ENCODE data around the gene CNTRL.

DNA sequence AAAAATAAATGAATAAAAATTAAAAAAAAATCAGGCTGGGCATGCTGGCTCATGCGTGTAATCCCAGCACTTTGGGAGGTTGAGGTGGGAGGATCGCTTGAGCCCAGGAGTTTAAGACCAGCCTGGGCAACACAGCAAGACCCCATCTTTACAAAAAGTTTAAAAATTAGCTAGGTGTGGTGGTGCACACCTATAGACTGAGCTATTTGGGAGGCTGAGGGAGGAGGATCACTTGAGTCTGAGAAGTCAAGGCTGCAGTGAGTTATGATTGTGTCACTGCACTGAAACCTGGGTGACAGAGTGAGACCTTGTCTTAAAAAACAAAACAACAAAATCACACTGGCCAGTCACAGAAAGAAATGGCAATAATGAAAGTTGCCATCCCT, 3.4 kb upstream of the CNTRL start:
- TF ChIP-seq, protein P1, sequence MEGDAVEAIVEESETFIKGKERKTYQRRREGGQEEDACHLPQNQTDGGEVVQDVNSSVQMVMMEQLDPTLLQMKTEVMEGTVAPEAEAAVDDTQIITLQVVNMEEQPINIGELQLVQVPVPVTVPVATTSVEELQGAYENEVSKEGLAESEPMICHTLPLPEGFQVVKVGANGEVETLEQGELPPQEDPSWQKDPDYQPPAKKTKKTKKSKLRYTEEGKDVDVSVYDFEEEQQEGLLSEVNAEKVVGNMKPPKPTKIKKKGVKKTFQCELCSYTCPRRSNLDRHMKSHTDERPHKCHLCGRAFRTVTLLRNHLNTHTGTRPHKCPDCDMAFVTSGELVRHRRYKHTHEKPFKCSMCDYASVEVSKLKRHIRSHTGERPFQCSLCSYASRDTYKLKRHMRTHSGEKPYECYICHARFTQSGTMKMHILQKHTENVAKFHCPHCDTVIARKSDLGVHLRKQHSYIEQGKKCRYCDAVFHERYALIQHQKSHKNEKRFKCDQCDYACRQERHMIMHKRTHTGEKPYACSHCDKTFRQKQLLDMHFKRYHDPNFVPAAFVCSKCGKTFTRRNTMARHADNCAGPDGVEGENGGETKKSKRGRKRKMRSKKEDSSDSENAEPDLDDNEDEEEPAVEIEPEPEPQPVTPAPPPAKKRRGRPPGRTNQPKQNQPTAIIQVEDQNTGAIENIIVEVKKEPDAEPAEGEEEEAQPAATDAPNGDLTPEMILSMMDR (IDR thresholded peaks at IDR 0.05; ENCODE audit: poor library complexity, severe bottlenecking): no peak
- TF ChIP-seq EZH2 (IDR thresholded peaks at IDR 0.05; ENCODE audit: borderline replicate concordance, insufficient read depth, low read length, poor library complexity, severe bottlenecking): no peak
- no peak for TF ChIP-seq RAD21 (conservative IDR thresholded peaks at IDR 0.05)
- TF ChIP-seq TAF1 (IDR thresholded peaks at IDR 0.05; ENCODE audit: low read depth): no peak
- TF ChIP-seq, protein P2, sequence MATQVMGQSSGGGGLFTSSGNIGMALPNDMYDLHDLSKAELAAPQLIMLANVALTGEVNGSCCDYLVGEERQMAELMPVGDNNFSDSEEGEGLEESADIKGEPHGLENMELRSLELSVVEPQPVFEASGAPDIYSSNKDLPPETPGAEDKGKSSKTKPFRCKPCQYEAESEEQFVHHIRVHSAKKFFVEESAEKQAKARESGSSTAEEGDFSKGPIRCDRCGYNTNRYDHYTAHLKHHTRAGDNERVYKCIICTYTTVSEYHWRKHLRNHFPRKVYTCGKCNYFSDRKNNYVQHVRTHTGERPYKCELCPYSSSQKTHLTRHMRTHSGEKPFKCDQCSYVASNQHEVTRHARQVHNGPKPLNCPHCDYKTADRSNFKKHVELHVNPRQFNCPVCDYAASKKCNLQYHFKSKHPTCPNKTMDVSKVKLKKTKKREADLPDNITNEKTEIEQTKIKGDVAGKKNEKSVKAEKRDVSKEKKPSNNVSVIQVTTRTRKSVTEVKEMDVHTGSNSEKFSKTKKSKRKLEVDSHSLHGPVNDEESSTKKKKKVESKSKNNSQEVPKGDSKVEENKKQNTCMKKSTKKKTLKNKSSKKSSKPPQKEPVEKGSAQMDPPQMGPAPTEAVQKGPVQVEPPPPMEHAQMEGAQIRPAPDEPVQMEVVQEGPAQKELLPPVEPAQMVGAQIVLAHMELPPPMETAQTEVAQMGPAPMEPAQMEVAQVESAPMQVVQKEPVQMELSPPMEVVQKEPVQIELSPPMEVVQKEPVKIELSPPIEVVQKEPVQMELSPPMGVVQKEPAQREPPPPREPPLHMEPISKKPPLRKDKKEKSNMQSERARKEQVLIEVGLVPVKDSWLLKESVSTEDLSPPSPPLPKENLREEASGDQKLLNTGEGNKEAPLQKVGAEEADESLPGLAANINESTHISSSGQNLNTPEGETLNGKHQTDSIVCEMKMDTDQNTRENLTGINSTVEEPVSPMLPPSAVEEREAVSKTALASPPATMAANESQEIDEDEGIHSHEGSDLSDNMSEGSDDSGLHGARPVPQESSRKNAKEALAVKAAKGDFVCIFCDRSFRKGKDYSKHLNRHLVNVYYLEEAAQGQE (IDR thresholded peaks at IDR 0.05; ENCODE audit: borderline replicate concordance): no peak
- no peak for TF ChIP-seq MXI1 (conservative IDR thresholded peaks at IDR 0.05; ENCODE audit: poor library complexity, severe bottlenecking)
- no peak for TF ChIP-seq SMC3 (conservative IDR thresholded peaks at IDR 0.05; ENCODE audit: poor library complexity)
- TF ChIP-seq POLR2AphosphoS5 (IDR thresholded peaks at IDR 0.05): no peak
- no peak for TF ChIP-seq EP300 (conservative IDR thresholded peaks at IDR 0.05; ENCODE audit: poor library complexity, severe bottlenecking)

Measured in neural cell (in vitro differentiated cells).